ENCODE measurements around the gene MNT. TPM values are rescaled to one million over a fixed set of nuclear protein-coding genes. Genes with fewer than 3 reads are reported as not detected.

Gene MNT
- total RNA-seq, 3 donors from 2014 or later (not counting 1 experiment from before 2014, with no cell fraction given), result 72.3 to 108 (median 77.6) TPM

GRCh38 chr17:2393174-2393953, 7.5 kb downstream of the MNT start:
- WGBS (ENCODE audit: insufficient coverage), result under 1% methylated on average over 94 of the region's 99 CpGs

GRCh38 chr17:2392252-2393173, 8.3 kb downstream of the MNT start:
- H3K4me3 ChIP-seq (ENCODE audit: low read length), result peak overlapping the region; percentile 98
- H3K4me3 Mint-ChIP-seq, result peak overlapping the region; percentile 92
- no peaks in the 10 kb centered on the region for H3K9me3 ChIP-seq (ENCODE audit: control insufficient read depth, insufficient read depth, low read length)
- peak overlapping the region; percentile 92 to 97 for H3K27ac Mint-ChIP-seq
- peak overlapping the region; percentile 100 for H3K27ac ChIP-seq (ENCODE audit: low read length)
- H3K27me3 Mint-ChIP-seq (ENCODE audit: low read depth in 2 of 2), result no peaks in the 10 kb centered on the region
- peak; percentile 97 to 99 for DNase-seq
- H3K4me1 Mint-ChIP-seq, result peaks cover 23 to 52% of the 10 kb centered on the region in 2 donors
- ATAC-seq, result peak; percentile 73 to 89 (median 74)
- TF ChIP-seq CTCF (IDR thresholded peaks at IDR 0.05), result no peak
- WGBS (ENCODE audit: insufficient coverage), result under 1% methylated on average over 83 of the region's 83 CpGs
- H3K9me3 Mint-ChIP-seq, result no peaks in the 10 kb centered on the region
- no peaks in the 10 kb centered on the region for H3K36me3 Mint-ChIP-seq
- peaks cover 56% of the 10 kb centered on the region for H3K4me1 ChIP-seq (ENCODE audit: control insufficient read depth, insufficient read depth, low read length)
- H3K36me3 ChIP-seq (ENCODE audit: control insufficient read depth, insufficient read depth, low read length), result peaks cover 3% of the 10 kb centered on the region
- H3K27me3 ChIP-seq (ENCODE audit: control insufficient read depth, insufficient read depth, low read length), result no peaks in the 10 kb centered on the region
- intact Hi-C loops (cut with micrococcal nuclease), result loop anchor here (1.0 kb wide), 1 partner anchor 9 kb away; the partner anchor contains the start of gene MNT

More at GRCh38 chr17:2393174-2393953, 7.5 kb downstream of the MNT start:
- Mint-ChIP-seq H3K4me3 (peak overlapping the region; percentile 86), H3K36me3 (no peaks in the 10 kb centered on the region), H3K4me1 (peaks cover 26 to 55% of the 10 kb centered on the region in 2 donors), H3K27ac (peak overlapping the region; percentile 86 to 92), H3K9me3 (no peaks in the 10 kb centered on the region), H3K27me3 (ENCODE audit: low read depth in 2 of 2) (no peaks in the 10 kb centered on the region)
- Histone ChIP-seq H3K4me1 (ENCODE audit: control insufficient read depth, insufficient read depth, low read length) (peaks cover 65% of the 10 kb centered on the region), H3K4me3 (ENCODE audit: low read length) (peak overlapping the region; percentile 98), H3K27me3 (ENCODE audit: control insufficient read depth, insufficient read depth, low read length) (no peaks in the 10 kb centered on the region), H3K36me3 (ENCODE audit: control insufficient read depth, insufficient read depth, low read length) (no peaks in the 10 kb centered on the region), H3K9me3 (ENCODE audit: control insufficient read depth, insufficient read depth, low read length) (no peaks in the 10 kb centered on the region), H3K27ac (ENCODE audit: low read length) (peak overlapping the region; percentile 100)
- DNase-seq, result peak; percentile 86 to 97
- TF ChIP-seq CTCF (IDR thresholded peaks at IDR 0.05), result no peak
- intact Hi-C loops (cut with micrococcal nuclease), result loop anchor here (1.0 kb wide), 1 partner anchor 8 kb away; the partner anchor contains the start of gene MNT
- ATAC-seq, result peak; percentile 52 to 68 (median 59)

GRCh38 chr17:2391597-2392251, 9.1 kb downstream of the MNT start:
- Mint-ChIP-seq H3K4me1 (peaks cover 19 to 44% of the 10 kb centered on the region in 2 donors), H3K27ac (peak overlapping the region; percentile 92 to 97), H3K36me3 (no peaks in the 10 kb centered on the region), H3K4me3 (peak overlapping the region; percentile 92), H3K9me3 (no peaks in the 10 kb centered on the region), H3K27me3 (ENCODE audit: low read depth in 2 of 2) (no peaks in the 10 kb centered on the region)
- Histone ChIP-seq H3K9me3 (ENCODE audit: control insufficient read depth, insufficient read depth, low read length) (no peaks in the 10 kb centered on the region), H3K27ac (ENCODE audit: low read length) (peak overlapping the region; percentile 80), H3K36me3 (ENCODE audit: control insufficient read depth, insufficient read depth, low read length) (peaks cover 11% of the 10 kb centered on the region), H3K4me3 (ENCODE audit: low read length) (peak overlapping the region; percentile 42), H3K4me1 (ENCODE audit: control insufficient read depth, insufficient read depth, low read length) (peaks cover 48% of the 10 kb centered on the region), H3K27me3 (ENCODE audit: control insufficient read depth, insufficient read depth, low read length) (no peaks in the 10 kb centered on the region)
- ATAC-seq (no peak), DNase-seq (no peak)
- intact Hi-C loops (cut with micrococcal nuclease), result no loop called here
- TF ChIP-seq CTCF (IDR thresholded peaks at IDR 0.05), result no peak
- WGBS (ENCODE audit: insufficient coverage), result 51% methylated on average over 18 of the region's 18 CpGs

Measured in natural killer cell (primary cell).